SH-SY5Y (cell line): ENCODE data around the gene SLC35F4.

Experiments used
- GATA2 ChIP-seq: IDR thresholded peaks from 2 replicates; pipeline ENCODE4 v1.6.1; 2011; ENCODE audit warnings: mild to moderate bottlenecking, low read depth, low read length
- GATA3 ChIP-seq: IDR thresholded peaks from 2 replicates; pipeline ENCODE4 v1.6.1; 2011; ENCODE audit warnings: low read depth, mild to moderate bottlenecking, low read length, moderate library complexity

SLC35F4 gene

GRCh38 chr14:57530571-57530970 is 335.3 kb downstream of the SLC35F4 start:
- TF ChIP-seq GATA3 (no peak), GATA2 (no peak)

- TF ChIP-seq GATA2 (no peak), GATA3 (no peak)
Observed at GRCh38 chr14:57526942-57527341, 338.9 kb downstream of the SLC35F4 start.

DNA sequence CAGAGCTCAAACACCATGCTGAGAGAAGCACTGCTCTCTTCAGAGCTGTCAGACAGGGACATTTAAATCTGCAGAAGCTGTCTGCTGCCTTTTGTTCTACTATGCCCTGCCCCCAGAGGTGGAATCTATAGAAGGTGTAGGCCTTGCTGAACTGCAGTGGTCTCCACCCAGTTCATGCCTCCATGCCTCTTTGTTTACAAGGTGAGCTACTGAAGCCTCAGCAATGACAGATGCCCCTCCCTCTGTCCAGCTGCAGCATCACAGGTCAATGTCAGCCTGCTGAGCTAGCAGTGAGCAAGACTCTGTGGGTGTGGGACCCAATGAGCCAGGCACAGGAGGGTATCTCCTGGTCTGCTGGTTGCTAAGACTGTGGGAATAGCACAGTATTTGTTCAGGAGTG is 346.8 kb downstream of the SLC35F4 start:
- TF ChIP-seq GATA2 (no peak), GATA3 (no peak)
